DMS 273 treated with DMSO at 0.1 percent for 48 hours (cell line): ENCODE data around the gene PLCB4.

ENCODE experiments used
- DNase-seq: peaks from one replicate; lab custom pipeline; 2025; lab: John Stamatoyannopoulos, UW

Gene PLCB4

DNA sequence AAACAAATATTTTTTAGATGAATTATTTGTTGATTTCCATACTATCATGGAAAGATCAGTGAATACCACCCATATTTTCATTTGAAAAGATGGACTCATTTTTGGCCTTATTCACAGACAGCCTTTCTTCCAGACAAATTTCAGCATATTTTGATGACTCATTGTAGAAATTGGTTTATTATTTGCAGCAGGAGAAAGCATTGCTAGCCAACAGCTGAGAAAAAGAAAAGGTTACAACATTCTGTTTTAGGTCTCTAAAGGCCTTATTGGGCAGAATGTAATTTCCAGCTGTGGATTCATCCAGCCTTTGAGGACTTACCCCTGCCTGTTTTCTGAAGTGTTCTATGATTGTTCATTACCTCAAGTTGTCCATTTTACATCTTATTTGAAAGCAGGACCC, 201.9 kb downstream of the PLCB4 start:
- DNase-seq = no peak

DNA sequence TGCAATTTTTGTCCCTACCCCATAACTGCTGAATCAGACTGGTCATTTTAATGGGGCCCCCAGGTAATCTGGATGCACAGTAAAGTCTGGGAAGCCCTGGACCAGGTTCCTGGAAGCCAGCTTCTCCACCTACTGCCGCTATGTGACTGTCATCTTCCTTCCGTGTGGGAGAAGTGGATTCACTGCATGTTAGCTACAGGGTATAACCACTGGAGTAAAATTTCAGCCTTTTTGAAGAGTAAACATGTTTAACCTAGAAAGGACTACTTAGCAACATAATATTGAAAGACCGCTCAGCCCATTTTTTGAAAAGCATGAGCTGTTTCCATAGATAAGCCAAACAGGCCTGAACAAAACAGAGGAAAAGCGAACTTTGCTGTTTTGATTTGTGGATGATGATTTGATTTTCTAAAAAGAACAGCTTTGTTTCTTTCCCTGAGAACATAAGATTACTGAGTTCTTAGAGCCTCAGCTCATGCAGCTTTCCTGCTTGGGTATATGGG, 208.1 kb downstream of the PLCB4 start:
- DNase-seq = no peak

DNA sequence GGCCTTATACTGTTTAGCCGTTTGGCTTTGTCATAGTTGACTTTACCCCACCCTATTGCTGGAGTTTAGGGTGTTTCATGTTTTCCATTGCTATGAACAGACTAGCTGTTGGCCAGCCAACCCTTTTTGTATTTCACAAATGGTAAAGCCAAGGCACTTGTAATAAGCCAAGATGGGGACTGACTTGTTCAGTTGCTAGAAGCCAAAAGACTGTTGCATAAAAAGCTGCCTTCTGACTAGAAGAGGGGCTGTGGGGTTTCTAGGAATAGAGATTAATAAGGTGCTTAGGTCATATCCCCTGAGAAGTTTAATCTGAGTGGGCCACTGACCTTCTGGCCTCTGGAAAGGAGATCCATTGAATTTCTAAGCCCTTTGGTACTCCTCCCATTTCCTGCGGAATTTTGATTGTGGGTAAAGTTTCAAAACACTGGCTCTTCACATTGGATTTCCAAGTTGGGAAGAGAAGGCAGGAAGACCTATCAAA, 211.1 kb downstream of the PLCB4 start:
- no peak for DNase-seq

DNA sequence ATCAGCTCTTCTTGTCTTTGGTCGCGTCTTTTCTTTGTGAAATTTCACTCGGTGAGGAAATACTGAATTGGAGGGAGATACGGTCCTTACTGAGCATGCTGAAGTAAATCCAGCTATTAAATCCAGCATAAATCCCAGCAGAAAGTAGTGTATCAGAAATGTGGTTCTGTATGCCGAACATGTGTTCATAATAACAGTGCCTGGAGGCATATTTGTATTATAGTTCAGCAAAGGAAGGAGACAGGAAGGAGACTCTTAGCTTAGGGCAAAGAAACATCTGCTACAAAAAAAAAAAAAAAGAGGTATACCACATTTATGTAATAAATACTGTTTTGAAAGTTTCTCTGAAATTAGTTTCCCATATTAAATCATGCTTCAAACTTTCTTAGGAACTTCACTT, 211.8 kb downstream of the PLCB4 start:
- DNase-seq = no peak

DNA sequence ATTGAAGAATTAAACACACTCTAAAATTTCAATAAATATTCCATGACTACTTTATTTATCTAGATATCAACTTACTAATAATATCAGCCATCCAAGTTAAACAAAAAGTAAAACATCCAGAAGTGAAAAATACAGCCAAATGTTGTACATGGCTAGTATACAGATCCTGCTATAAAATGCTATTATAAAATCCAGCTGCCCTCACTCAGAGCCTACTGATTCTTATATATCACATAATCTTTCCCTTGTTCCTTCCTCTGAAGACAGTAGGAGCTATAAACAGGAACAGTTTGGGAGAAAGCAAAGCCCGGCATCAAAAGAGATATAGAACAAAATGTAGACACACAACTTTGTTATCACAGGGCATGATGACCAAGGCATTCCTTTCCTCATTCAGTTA, 212.9 kb downstream of the PLCB4 start:
- no peak for DNase-seq

DNA sequence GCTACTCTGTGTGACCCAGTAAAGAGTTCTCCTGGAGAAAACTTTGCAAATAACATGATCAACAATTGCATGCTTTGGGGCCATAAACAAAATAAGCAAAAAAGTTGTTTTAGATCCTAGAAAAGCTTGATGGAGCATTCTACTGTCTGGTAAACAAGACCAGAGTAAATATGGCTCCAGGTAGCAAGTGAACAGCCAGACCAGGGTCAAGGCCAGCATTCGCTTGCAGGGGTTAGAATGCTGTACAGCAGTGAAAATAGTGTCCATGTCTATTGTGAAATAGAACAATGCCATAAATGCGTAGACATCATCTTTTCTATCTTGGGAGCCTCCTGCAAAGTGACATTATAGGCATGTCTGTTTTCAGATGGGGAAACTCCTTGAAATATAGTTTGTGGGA, 216.7 kb downstream of the PLCB4 start:
- DNase-seq = no peak

DNA sequence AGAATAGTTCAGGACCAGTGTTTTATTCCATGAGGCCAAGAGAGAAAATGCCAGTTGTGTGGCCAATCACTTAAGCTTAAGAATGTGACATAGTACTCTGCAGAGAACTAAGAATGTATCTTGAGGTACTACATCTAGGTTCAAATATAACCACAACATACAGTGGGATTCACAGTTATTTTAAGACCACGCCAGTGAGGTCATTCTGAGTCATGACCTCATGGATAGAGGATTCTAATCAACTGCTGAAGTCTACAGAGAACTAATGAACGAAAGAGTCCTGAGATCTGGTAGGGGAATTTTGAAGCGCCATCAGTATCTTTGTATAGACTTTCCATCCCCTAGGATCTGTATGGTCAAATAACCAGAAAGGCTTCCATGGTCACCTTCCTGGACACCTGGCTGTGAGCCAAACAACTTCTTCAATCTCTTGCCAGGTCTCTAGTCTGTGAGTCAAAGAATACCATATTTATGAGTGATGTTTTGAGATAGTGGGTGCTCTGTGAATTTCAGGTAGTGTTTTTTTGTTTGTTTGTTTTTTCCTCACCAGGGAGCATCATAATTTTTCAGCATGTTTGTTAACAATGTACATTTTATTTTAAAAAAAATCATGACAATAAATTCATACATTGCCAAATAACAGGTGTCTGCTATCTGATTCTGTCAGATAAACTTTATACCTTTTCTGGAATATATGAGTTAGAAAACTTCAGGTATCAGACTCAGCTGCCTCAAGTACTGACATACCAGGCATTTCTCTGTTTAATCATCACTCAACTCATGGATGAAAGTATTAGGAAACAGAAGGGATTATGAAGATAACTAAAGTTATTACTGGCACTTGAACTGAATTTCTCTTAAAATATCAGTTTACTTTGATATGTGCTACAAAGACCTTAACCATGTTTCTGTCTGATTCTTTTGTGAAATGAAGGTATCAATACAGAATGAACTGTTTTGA, 217.9 kb downstream of the PLCB4 start:
- DNase-seq = no peak

DNA sequence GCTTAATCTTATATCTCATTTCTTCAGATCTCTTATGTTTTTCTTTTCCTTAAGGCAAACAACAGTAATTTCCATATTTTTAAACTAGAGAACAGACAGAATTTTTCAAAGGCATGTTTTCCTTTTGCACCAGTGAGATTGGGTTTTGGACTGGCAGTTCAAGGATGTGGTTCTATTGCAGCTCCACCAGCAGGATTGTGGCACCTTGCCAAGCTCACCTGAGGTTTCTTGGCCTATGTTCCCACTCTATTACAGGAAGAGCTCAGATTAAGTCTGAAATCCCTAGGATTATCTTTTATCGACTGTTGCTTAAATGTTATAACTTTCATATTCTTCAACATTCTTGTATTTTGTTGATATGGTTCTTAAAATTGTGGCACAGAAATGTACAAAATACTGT, 218.9 kb downstream of the PLCB4 start:
- DNase-seq = no peak

DNA sequence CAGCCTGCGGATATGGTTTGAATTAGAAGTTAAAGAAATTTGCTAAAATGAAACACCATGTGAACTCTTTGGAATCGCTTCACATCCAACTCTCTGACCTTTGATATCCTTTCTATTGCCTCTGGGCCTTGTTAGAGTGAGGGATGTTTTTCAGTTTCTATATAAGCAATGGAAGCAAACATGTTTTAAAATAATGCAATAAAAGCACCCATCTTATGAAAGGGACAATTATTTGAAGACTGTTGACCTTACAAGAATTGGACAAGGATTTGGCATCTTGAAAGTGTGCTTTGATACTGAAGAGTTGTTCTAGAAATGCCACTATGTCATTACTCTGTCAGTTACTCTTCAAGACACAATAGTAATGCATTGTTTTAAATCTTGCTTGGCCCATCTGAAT, 221.4 kb downstream of the PLCB4 start:
- no peak for DNase-seq

DNA sequence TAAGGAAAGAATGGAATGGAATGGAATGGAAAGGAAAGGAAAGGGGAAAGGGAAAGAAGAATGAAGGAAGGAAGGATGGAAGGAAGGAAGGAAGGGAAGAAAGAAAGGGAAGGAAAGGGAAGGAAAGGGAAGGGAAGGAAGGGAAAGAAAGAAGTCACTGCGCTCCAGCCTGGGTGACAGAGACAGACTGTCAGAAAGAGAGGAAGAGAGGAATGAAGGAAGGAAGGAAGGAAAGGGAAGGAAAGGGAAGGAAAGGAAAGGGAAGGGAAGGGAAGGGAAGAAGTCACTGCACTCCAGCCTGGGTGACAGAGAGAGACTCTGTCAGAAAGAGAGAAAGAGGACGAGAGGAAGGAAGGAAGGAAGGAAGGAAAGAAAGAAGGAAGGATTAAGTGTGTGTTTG, 224.3 kb downstream of the PLCB4 start:
- DNase-seq = no peak

DNA sequence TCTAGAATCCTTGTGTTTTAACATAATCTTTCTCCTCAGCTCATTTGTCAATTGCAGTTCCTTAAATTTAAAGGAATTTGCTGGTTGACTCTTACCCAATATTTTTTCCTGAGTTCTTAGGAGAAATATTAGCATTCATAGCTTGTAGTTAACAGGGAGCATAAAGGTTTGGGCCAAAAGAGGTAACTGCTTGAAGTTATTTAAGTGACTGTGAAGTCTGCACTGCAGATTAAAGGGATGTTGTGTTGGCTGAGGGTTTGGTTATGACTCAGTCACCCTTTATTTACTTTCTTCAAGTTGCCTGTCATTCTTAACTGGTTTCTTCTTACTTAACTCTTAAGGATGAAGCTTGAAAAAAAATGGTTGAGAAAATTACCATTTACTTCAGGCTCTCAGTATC, 225.2 kb downstream of the PLCB4 start:
- DNase-seq = no peak

DNA sequence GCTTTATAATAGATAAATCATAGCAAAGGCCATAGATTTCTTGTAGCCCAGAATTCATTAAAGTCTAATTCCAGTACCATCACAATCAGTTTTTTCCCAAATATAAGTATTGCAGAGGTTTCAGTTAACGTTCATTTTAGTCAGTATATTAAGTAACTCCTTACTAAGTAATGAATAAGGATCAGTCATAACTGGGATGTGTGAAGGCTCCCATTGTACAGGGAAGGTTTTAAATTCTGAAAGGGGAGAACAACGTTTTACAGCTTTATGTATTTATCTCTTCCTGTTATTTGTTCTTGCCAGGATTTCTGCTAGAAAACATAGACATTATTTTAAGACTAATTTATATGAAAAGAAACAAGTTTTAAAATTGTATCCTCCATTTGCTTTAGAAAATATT, 230.0 kb downstream of the PLCB4 start:
- no peak for DNase-seq

DNA sequence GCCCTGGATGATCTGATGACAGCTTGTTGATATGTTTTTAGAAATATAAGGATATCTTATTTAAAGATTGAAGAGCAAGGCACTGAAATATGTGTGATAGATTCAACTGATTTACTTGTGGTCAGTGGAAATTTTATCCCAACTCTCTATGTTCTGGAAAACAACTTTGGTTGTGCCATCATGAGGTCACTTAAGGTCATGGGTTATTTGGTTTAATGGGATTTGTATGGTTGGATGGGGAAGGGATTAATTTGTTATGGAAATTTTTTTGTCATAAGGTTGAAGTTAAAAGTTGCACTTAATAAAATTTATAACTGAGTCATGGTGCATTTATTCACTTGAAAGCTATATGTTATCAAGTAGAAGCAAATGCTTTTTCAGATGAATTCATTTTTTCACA, 231.2 kb downstream of the PLCB4 start:
- DNase-seq = no peak

DNA sequence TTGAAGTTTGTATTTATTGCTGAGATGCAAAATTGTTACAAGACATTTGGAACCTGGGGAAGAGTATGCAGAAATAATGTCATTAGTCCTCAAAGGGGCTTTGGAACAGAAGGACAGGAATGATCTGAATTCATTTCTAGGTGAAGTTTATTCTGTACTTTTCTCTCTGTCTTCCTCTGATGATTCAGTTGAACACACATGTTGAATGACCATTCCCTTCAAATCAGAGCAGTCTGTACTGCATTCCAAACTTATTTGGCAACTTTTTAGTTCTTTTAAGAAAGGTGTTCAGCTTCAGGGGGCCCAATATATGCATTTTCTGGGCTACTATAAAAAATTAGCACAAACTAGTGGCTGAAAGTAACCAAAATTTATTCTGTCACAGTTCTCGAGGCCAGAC, 231.6 kb downstream of the PLCB4 start:
- DNase-seq = no peak

DNA sequence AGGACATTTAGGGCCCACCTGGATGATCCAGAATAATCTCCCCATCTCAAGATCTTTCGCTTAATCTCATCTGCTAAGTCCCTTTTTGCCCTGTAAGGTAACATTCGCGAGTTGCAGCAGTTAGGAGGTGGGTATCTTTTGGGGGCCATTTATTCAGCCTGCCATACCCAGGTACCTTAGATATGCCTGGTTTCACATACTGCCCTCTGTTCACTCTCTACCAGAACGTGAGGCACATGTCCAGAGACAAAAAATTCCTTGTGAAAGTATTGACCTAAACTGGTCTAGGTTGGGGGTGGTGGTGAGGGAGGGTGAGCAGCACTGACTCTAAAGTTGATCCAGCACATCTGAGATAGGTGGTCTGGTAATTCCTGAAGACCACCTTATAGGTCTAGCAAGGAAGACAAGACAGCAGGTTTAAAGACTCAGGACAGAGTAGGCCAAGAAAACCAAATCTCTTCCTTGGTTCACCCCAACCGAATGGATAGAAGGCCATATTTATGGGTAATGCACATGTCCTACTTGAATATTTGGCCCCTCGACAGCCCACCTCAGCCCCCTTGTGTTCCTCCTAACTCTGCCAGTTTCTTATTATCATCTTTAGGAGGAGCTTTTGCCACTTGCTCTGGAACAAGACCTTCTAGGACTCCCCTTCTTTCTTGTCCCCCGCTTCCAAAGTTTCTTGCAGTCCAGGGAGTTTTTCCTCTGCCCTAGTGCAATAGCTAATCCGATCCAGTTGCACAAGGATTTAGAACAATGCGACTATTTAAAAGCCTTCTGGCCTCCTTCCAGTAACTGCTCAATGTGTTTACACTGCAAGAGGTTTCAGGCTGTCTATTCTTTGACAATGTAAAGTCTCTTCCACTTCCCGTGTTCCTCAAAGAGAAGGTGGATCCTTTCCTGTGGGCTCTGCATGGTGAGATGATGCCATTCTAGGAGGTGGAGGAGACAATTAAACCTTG, 232.5 kb downstream of the PLCB4 start:
- DNase-seq = no peak

DNA sequence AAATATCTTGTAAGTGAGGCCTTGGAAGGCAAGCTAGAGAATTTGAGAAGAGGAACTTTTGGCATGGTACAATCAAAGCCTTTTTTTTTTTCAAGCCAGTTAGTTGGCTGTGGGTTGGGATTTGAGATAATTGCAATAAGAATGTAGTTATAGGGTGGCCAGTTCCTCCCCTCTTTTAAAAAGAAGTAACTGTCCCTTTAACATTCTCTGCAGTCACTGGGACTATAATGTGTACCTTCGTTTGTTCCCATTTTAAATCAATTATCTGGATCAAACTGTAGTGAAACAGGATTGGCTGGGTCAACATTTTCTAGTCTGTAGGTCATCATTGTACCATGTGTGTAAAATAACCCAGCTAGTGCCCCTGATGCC, 233.2 kb downstream of the PLCB4 start:
- no peak for DNase-seq

DNA sequence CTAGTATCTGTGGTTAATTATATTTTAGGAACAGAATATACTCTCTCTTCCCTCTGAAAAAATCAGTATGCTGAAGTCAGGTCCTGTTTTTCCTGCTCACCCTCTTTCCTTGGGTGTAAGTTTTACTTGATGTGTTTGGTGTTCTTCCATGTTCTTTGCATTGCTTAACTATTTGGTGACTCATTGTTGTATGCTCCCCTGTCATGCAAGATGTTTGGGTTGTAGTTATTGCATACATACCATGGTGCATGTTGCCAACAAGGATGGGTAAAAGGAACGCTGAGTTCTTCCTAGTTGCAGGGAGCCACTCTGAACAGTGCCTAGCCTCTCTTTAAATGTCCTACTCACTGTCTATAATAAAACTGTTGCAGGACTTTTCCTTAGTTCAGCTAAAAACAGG, 237.6 kb downstream of the PLCB4 start:
- DNase-seq = no peak

DNA sequence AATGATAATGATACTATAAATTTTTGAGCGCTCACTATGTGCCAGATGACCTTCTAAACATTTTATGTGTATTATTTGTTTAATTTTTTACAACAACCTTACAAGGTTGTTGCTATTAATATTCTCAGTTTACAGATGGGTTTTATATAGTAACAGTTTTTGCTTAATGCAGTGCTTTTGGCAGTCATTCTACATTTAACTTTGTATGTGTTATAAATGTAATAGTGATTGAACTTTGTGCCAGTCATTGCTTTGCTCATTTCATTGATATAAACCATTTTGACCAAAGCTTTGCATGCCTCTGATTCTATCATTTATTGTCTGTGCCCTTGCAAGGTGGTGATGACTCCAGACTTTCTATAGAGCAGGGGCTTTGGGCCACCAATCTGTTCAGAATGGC, 239.2 kb downstream of the PLCB4 start:
- no peak for DNase-seq

DNA sequence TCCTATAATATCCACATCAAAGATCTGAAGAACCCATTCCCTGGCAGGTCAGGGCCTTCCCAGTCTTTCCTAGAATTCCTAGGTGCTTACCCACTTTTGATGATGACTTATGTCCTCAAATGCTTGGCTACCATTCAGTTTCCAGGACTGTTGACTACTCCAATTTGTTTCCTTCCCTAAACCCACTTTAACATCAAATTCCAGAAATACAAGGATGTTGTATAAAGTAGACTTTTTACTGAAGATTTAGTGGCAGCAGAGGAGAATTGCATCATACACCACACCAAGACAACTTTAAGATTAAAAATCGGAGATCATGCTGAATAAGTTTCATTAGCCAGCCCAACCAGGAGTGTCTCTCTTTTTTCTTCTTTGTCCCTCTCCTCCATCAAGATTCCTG, 242.2 kb downstream of the PLCB4 start:
- DNase-seq = no peak

DNA sequence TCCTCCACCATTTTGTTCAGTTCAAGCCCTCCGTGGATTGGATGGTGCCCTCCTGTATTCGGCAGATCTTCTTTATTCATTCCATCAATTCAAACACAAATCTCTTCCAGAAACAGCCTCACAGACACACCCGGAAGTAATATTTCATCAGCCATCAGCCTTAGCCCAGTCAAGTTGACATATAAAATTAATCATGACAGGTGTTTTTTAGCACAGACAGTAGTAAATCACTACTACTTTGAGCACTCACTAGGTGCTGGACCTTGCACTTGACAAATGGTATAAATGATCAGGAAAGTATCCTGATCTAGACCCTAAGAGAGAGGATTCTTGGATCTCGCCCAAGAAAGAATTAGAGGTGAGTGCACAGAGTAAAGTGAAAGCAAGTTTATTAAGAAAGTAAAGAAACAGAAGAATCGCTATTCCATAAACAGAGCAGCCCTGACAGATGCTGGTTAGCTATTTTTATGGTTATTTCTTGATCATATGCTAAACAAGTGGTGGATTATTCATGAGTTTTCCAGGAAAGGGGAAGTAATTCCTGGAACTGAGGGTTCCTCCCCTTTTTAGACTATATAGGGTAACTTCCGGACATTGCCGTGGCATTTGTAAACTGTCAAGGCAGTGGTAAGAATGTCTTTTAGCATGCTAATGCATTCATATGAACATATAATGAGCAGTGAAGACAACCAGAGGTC, 250.9 kb downstream of the PLCB4 start:
- no peak for DNase-seq

DNA sequence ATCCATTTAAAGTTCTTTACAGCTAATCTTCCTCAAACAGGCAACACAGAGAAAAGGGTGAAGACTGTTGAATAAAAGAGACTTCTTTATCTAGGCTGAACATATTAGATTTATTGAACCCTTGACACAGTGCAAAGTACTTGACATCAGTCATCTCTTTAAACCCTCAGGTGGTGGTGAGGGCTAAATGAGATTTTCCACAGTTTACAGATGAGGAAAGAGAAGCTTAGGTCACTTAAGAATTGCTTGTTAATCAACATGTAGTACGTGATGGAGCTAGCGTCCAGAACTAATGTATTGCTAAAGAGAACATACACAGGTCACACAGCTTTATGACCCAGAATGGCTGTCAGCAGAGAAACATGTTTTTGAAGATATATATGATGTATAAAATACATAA, 252.1 kb downstream of the PLCB4 start:
- DNase-seq = no peak

DNA sequence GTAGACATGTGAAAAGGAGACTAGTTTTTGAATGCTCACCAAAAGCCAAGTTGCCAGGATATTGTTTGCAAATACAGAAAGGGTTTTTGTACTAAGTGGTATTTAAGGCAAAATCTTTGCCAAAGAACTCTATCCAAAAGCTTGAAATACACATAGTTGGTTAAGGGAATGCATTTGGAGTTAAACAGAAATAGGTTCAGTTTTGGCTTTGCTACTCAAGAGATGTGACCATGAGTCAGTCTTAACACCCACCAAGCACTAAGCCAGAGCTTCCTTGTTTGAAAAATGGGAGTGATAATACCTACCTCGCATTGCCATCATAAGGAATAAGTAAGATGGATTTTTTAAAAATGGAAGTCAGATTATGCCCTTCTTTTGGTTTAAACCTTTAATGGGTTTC, 253.8 kb downstream of the PLCB4 start:
- DNase-seq = no peak
